HG02840 (cell line): ENCODE measurements around the gene NEDD4.
"Not testable (repeated sequence)": the region's sequence is repeated elsewhere in the genome, so short reads cannot be mapped to it uniquely, and the experiment has no call there.

Experiments
- ATAC-seq: cut with Tn5 transposase; IDR thresholded peaks from one replicate; pipeline ENCODE4 v1.9.1; 2021; ENCODE audit warnings: mild to moderate bottlenecking, moderate library complexity, moderate number of reproducible peaks; ENCODE audit not compliant: unreplicated experiment, low FRiP score

NEDD4 gene

GRCh38 chr15:56007053-56007452 lies 13.6 kb upstream of the NEDD4 start:
- not testable (repeated sequence) for ATAC-seq

GRCh38 chr15:56006371-56006770 lies 13.0 kb upstream of the NEDD4 start:
- not testable (repeated sequence) for ATAC-seq

DNA sequence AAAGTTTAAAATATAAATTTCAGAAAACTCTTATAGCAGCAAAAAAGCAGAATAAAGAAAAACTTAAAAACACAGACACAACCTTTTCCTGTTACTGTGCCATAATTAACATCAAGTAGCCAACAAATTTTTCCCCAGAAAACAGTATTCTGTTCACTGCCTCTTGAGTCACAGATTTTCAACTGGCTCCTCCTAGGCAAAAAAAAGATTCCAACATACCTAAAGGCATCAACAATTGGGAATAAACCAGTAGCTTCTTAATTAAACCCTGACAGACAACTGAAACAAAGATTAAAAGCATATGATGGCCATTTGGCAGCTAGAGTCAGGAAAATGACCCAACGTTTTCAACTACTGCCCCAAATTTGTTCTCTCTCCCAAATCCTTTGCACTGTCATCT lies 10.9 kb upstream of the NEDD4 start:
- not testable (repeated sequence) for ATAC-seq

- ATAC-seq, result not testable (repeated sequence)
These were observed 10.4 kb upstream of the NEDD4 start for GRCh38 chr15:56003777-56004176.

DNA sequence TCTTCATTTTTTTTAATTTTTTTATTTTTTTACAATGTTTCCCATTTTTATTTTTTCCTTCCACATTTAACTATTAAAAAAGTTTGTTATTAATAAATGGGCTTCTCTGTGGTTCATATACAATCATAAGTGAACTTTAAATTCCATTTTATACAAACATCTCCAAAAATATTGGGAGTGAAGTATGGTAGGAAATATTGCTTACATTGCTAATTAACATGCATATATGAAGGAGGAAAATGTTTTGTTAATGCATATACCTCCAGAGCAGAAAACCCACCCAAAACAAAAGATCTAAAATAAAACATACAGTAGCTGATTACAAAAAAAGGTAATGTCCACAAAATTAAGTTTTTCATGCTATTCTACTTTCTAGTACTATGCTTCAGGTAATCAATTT lies 9.9 kb upstream of the NEDD4 start:
- not testable (repeated sequence) for ATAC-seq

GRCh38 chr15:56001471-56002078 lies 8.2 kb upstream of the NEDD4 start:
- no peak for ATAC-seq

DNA sequence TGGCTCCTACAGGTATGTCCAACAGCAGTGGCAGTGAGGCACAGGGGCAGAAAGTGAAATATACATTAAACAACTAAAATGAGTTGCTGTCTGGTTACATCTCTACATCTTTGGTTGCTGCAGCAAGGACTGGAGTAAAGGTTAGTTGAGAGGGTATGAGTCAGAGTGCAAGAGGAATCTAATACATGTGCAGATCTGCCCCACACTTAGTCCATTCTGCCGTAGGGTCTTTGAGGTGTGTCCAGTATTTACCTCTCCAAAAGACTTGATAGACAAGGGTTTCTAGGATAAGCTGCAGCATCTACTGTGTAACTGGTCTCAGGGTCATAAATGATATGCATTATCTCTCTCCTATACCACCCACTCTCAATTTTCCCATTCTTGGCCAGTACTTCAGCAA lies 6.2 kb upstream of the NEDD4 start:
- ATAC-seq, result no peak

DNA sequence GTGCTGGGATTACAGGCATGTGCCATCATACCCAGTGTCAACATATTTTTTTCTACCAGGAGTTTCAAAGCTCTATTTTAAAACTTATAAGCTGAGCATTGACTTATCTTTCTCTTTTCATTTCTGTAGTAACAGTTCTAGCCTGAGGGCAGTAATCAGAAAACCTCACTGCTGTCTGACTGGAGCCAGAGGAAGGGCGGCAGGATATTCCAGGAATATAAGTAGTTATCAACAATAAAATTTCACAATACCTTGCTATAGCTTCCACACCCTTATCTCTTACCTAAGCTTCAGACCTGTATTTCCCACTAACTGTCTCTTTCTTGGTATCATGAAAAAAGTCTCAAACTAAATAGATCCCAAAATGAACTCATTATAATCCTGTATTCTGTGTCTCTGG lies 5.1 kb upstream of the NEDD4 start:
- no peak for ATAC-seq

DNA sequence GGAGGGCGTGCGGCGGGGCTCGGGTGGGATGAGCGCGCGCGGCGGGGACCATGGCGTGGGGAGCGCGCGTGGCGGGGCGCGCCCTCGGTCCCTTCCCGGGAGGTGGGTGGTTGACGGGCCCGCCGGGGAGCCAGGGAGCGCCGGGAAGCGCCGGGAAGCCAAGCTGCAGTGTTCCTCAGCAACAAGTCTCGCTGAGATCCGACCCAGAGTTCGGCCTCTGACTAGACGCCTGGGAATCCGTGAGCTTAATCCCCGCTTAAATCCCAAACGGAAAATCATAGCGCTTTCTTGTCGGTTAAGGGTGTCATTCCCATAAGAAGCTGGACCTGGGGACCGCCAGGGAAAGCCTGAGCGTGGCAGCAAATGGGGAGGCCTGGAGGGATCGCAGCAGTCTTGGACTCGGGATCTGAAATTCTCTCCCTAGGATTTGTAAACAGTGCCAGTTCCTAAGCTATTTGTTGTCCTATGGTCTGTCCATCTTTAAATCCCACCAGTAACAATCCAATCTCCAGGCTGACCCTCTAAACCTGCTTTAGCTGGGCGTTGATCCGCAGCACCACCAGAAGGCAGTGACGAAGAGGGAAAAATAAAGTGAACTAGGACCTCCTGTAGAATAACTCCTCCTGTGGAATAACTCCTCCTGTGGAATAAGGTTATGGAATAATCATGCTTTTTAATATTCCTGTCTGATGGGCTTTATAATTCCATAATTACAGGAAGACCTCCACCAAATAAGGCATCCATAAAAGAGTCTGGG lies 570 bp upstream of the NEDD4 start:
- no peak for ATAC-seq

- ATAC-seq, result no peak
These were observed 672 bp downstream of the NEDD4 start for GRCh38 chr15:55992769-55993110.

DNA sequence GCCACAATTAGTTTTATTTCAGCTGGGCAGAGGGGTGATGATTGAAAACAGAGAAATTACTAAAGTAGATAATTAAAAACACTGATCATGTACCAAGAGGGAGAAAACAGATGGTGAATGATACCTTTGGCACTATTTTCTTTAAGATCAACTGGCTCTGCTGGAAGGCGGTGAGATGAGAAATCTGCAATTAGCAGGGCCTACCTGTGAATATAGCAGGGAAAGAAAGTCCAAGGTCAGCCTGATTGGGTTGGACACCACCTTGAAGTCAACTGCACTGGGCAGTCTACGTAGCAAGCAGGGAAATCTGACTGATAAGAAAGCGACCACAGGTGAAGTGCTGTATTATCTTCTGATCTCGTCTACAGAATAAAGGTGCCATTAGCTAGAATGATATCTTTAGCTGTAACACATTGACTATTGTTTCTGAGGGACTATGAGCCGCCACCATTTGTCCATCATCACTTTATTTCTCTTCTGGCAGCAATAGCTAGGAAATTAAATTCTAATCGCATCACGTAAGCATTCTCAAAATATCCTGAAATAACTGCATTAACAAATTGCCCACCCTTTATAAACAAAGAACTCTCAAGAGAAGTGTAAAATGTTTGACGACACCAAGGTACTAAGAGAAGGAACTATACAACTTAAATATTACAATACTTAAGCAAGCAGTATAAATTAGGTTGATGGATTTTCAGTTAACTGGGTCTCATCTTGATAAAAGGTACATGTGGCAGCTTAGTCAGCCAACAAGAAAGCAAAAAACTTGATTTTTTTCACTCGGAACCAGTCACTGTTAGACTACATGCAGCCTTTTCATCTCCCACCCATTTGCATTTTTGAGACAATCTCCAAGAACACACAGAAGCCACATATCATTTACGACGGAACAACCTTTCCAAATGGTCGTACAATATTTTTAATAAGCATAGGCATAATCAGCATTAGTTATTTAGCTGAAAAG lies 1.3 kb downstream of the NEDD4 start:
- ATAC-seq, result no peak

DNA sequence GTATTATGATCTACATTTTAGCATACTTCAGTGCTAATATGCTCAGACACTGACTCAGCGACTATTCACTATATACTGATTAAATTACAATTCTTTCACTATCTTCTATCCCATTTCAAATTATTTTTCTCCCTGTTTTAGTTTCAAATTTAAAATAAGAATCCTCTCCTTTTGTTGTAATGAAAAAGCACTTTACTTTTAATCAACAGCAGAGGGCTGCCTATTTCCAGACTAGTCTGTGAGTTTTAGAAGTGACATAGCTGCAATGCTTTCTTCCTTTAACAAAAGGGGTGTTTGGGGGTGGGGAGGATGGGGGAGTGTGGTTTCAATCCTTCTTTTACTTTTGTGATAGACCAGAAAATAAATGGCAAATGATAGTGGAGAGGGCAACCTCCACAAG lies 2.4 kb downstream of the NEDD4 start:
- no peak for ATAC-seq

DNA sequence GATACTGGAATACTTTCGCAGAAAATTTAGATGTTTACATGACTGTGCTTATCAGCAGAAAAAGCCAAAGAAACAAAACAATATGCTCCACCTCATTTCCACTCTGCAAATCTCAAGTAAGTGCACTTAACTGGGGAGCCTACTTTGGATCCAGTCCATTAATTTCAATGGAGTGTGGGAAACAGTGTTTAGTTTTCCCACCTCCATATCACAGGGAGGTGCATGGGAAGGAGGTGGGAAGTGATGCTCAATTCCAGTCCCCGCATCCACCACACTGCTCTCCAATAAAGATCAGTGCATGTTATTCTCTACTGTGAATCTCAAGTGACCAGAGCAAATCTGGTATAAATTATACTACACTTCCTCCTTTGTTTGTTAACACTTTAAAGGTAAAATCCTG lies 2.9 kb downstream of the NEDD4 start:
- ATAC-seq, result no peak

GRCh38 chr15:55989383-55989782 lies 4.0 kb downstream of the NEDD4 start:
- no peak for ATAC-seq

- no peak for ATAC-seq
These were observed 11.7 kb downstream of the NEDD4 start for GRCh38 chr15:55981582-55982249.

DNA sequence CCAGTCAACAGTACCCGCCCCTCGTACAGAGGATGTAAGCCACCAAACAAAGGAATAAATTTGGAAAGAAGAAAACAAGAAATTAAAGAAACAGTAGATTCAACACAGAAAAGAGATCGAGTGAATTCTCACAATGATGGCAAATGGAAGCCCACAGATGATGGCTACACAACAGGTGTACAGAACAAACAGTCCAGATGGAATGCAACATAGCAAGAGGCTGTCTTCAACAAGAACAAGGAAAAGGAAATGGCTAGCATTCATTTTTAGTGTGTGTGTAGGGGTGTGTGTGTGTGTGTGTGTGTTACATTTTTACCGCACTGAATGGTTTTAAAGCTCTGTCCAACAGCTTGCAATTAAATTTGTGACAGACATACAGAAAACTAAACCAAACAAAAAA lies 12.9 kb downstream of the NEDD4 start:
- ATAC-seq, result no peak

DNA sequence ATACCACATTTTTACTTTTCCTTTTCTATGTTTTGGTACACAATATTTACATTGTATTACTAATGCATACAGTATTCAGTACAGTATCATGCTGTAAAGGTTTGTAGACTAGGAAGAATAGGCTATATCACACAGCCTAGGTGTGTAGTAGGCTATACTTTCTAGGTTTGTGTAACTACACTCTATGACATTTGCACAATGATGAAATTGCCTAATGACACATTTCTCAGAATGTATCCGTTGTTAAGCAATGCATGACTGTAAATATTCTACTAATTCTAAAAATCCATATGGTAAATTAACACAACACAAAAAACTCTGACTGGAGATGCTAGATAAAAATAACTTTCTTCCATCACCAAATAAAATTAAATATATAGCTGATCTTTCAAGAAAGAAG lies 16.2 kb downstream of the NEDD4 start:
- ATAC-seq, result no peak

- ATAC-seq, result no peak
These were observed 23.1 kb downstream of the NEDD4 start for GRCh38 chr15:55970286-55970685.

DNA sequence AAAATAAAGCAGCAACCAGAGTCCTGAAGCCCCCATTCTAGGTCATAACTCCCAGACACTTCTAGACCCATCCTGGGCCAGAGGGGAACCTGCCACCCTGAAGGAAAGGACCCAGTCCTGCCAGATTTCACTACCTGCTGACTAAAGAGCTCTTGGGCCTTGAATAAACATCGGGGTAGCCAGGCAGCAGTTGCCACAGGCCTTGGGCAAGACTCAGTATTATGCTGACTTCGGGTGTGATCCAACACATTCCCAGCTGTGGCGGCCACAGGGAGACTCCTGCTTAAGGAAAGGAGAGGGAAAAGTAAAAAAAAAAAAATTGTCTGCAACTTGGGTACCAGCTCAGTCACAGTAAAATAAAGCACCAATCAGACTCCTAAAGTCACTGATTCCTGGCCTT lies 23.8 kb downstream of the NEDD4 start:
- ATAC-seq, result no peak

- ATAC-seq, result no peak
These were observed 24.5 kb downstream of the NEDD4 start for GRCh38 chr15:55968923-55969322.

DNA sequence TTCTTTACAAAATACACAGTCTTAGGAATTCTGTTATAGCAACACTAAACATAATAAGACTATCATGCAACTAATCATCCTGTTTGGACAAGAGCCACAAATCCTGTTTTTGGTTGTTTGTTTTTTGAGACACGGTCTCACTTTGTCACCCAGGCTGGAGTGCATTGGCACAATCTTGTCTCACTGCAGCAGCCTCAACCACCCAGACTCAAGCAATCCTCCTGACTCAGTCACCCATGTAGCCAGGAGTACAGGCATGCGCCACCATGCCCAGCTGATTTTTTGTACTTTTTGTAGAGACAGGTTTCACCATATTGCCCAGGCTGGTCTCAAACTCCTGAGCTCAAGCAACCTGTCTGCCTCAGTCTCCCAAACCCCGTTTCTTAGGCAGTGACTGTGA lies 28.3 kb downstream of the NEDD4 start:
- no peak for ATAC-seq
